Naive thymus-derived CD4-positive, alpha-beta T cell (primary cell): Measurements from ENCODE around the gene ADGRL2. TPM values are rescaled to one million over a fixed set of nuclear protein-coding genes. Genes with fewer than 3 reads are reported as not detected.
A peak's percentile ranks its signal among the peaks of the same experiment; 100 is the strongest.

Source experiments
- ATAC-seq: fragments of 150-1000 bp; cut with Tn5 transposase; 2 replicates; pipeline ENCODE4 v1.10.0; 2021; ENCODE audit warnings: mild to moderate bottlenecking, moderate library complexity
- CTCF ChIA-PET: fragments of 350-600 bp; sonication (Branson Sonifier 250); formaldehyde crosslinking; loops from one replicate; lab custom pipeline; 2021; ENCODE audit warnings: antibody characterized with exemption; lab: Charles Lee
- POLR2A ChIA-PET: fragments of 350-600 bp; sonication (Branson Sonifier 250); formaldehyde crosslinking; loops from one replicate; lab custom pipeline; 2021; ENCODE audit warnings: antibody characterized with exemption, inconsistent platforms; lab: Charles Lee
- DNase-seq, 9 donors: peaks; one replicate each; pipeline versions ENCODE4 v3.0.0 to v3.0.0-alpha.2; 2020 to 2022; ENCODE audit warnings: mixed read lengths in 1 of 9
- H3K27ac ChIP-seq: one replicate; pipeline ENCODE4 v1.7.0; 2013; ENCODE audit warnings: mild to moderate bottlenecking, low read depth, low read length, moderate library complexity
- H3K27me3 ChIP-seq, 2 donors: one replicate each; pipeline ENCODE4 v1.7.0; 2013; ENCODE audit warnings: low read length in 2 of 2, mild to moderate bottlenecking in 2 of 2, moderate library complexity in 2 of 2; ENCODE audit not compliant: control insufficient read depth in 2 of 2, insufficient read depth in 2 of 2
- H3K36me3 ChIP-seq, 3 experiments: 1 replicate in 2 of 3; 2 replicates in 1 of 3; pipeline ENCODE4 v1.7.0; 2013; ENCODE audit warnings: low read length in 3 of 3, mild to moderate bottlenecking in 3 of 3, moderate library complexity in 1 of 3; ENCODE audit not compliant: insufficient read depth in 3 of 3, control insufficient read depth in 2 of 3
- H3K4me1 ChIP-seq, 2 donors: one replicate each; pipeline ENCODE4 v1.7.0; 2013; ENCODE audit warnings: low read length in 2 of 2, mild to moderate bottlenecking in 2 of 2, moderate library complexity in 1 of 2; ENCODE audit not compliant: control insufficient read depth in 2 of 2, insufficient read depth in 2 of 2
- H3K4me3 ChIP-seq: 2 replicates; pipeline ENCODE4 v1.7.0; 2013; ENCODE audit warnings: mild to moderate bottlenecking, low read length
- H3K9me3 ChIP-seq, 3 experiments: 1 replicate in 2 of 3; 2 replicates in 1 of 3; pipeline ENCODE4 v1.7.0; 2013; ENCODE audit warnings: low read length in 3 of 3; ENCODE audit not compliant: control insufficient read depth in 2 of 3
- H3K27ac Mint-ChIP-seq, 9 donors: one replicate each; pipeline ENCODE4 v1.8.0; 2020 to 2022; ENCODE audit warnings: mixed read lengths in 9 of 9, mild to moderate bottlenecking in 8 of 9, moderate library complexity in 5 of 9, inconsistent platforms in 2 of 9
- H3K27me3 Mint-ChIP-seq, 5 donors: one replicate each; pipeline ENCODE4 v1.8.0; 2021 to 2022; ENCODE audit warnings: mixed read lengths in 5 of 5, mild to moderate bottlenecking in 1 of 5
- H3K36me3 Mint-ChIP-seq, 5 donors: one replicate each; pipeline ENCODE4 v1.8.0; 2020 to 2022; ENCODE audit warnings: mixed read lengths in 5 of 5, mild to moderate bottlenecking in 3 of 5, inconsistent platforms in 1 of 5
- H3K4me1 Mint-ChIP-seq, 7 donors: one replicate each; pipeline ENCODE4 v1.8.0; 2020 to 2022; ENCODE audit warnings: mixed read lengths in 7 of 7, mild to moderate bottlenecking in 3 of 7, inconsistent platforms in 1 of 7
- H3K4me3 Mint-ChIP-seq, 10 donors: one replicate each; pipeline ENCODE4 v1.8.0; 2020 to 2022; ENCODE audit warnings: mild to moderate bottlenecking in 10 of 10, mixed read lengths in 10 of 10, moderate library complexity in 6 of 10, inconsistent platforms in 2 of 10
- H3K9me3 Mint-ChIP-seq, 11 donors: one replicate each; pipeline ENCODE4 v1.8.0; 2020 to 2022; ENCODE audit warnings: mixed read lengths in 11 of 11, mild to moderate bottlenecking in 4 of 11, inconsistent platforms in 1 of 11, moderate library complexity in 1 of 11
- intact Hi-C, 2 donors: fragments of 100-400 bp; cut with micrococcal nuclease; formaldehyde crosslinking; loops; one replicate each; pipeline ENCODE4 v1.15.1; 2023
- polyA plus RNA-seq, 2 donors: library from polyadenylated mRNA; unstranded; fragments of 300-500 nt; fragmentation: Illumina TruSeq; gene quantifications; one replicate each; pipeline ENCODE4 v1.2.3, GENCODE V29; 2021
- total RNA-seq, 6 experiments: library from RNA in 5 of 6; stranded (reverse) in 5 of 6; gene quantifications; 1 replicate in 5 of 6; 2 replicates in 1 of 6; pipeline ENCODE4 v1.2.3 and lab custom pipeline; 2021 to 2026

Gene ADGRL2
- total and polyA plus RNA-seq, 7 experiments from 2014 or later: not detected

DNA sequence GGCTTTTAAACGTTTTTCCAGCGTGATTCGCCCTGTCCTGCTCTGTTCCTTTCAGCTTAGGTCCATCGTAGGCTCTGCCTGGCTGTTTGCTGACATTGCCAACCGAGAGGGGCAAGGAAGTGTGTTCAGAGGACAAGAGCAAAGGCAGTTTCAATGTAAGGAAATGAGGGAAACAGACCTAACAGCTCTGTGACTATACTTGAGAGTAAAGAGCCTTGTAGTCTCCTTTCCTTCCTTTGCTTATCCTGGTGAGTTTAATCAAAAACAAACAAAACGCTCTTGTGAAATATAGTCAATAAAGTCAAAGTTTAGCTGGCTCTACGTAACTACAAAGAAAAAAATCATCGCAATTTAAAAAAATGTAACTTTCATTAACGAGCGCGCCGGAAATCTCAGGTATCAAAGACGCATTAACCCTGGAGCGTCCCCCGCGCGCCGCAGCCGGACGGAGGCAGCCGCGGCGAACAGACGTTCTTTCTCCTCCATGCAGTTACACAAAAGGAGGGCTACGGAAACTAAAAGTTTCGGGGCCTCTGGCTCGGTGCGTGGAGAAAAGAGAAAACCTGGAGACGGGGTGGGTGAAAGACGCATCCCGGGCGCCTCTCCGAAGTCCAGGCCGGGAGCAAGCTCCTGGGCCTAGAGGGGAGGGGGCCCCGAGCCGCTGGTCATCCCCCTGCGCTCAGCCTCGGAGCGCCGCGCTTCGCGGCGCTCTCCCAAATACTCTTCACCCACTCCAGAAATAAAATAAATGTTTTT, 617 bp upstream of the ADGRL2 start:
- DNase-seq (no peak), ATAC-seq (no peak)
- Histone ChIP-seq H3K27me3 (no peaks in the 10 kb centered on the region), H3K27ac (no peak overlapping the region), H3K36me3 (no peaks in the 10 kb centered on the region), H3K4me3 (no peak overlapping the region), H3K4me1 (no peaks in the 10 kb centered on the region), H3K9me3 (no peaks in the 10 kb centered on the region)
- Mint-ChIP-seq H3K27ac (no peak overlapping the region), H3K27me3 (peaks cover 38 to 55% (median 43%) of the 10 kb centered on the region in 5 donors), H3K4me3 (peak overlapping the region in 3 of 10 donors; percentile 26 to 49 (median 41)), H3K9me3 (peaks cover 0 to 4% (median 0%) of the 10 kb centered on the region in 11 donors), H3K4me1 (peaks cover 0 to 18% (median 6%) of the 10 kb centered on the region in 7 donors), H3K36me3 (peaks cover 0 to 5% (median 0%) of the 10 kb centered on the region in 5 donors)
- ChIA-PET POLR2A (no interaction called here), CTCF (no interaction called here)
- intact Hi-C loops: no loop called here

GRCh38 chr1:81801651-81802456, 1.1 kb downstream of the ADGRL2 start:
- Mint-ChIP-seq H3K36me3 (peaks cover 0 to 5% (median 0%) of the 10 kb centered on the region in 5 donors), H3K4me1 (peaks cover 0 to 18% (median 6%) of the 10 kb centered on the region in 7 donors), H3K4me3 (peak overlapping the region in 2 of 10 donors; percentile 9 to 39), H3K9me3 (peaks cover 0 to 7% (median 0%) of the 10 kb centered on the region in 11 donors), H3K27ac (no peak overlapping the region), H3K27me3 (peaks cover 47 to 64% (median 49%) of the 10 kb centered on the region in 5 donors)
- CTCF ChIA-PET: no interaction called here
- Histone ChIP-seq H3K27ac (no peak overlapping the region), H3K4me3 (no peak overlapping the region), H3K36me3 (no peaks in the 10 kb centered on the region), H3K27me3 (no peaks in the 10 kb centered on the region), H3K9me3 (no peaks in the 10 kb centered on the region), H3K4me1 (no peaks in the 10 kb centered on the region)
- ATAC-seq (no peak), DNase-seq (no peak)
- intact Hi-C loops: no loop called here
- POLR2A ChIA-PET: no interaction called here

- ATAC-seq: no peak
- Mint-ChIP-seq H3K36me3 (peaks cover 0 to 5% (median 0%) of the 10 kb centered on the region in 5 donors), H3K9me3 (peaks cover 0 to 7% (median 0%) of the 10 kb centered on the region in 11 donors), H3K4me3 (peak overlapping the region in 1 of 10 donors; percentile 39), H3K27ac (no peak overlapping the region), H3K27me3 (peaks cover 45 to 65% (median 49%) of the 10 kb centered on the region in 5 donors), H3K4me1 (peaks cover 0 to 18% (median 6%) of the 10 kb centered on the region in 7 donors)
- CTCF ChIA-PET: no interaction called here
- DNase-seq: no peak
- intact Hi-C loops: no loop called here
- Histone ChIP-seq H3K4me3 (no peak overlapping the region), H3K27me3 (no peaks in the 10 kb centered on the region), H3K36me3 (no peaks in the 10 kb centered on the region), H3K4me1 (no peaks in the 10 kb centered on the region), H3K9me3 (no peaks in the 10 kb centered on the region), H3K27ac (no peak overlapping the region)
- POLR2A ChIA-PET: no interaction called here
Measured at GRCh38 chr1:81802457-81802706, 1.6 kb downstream of the ADGRL2 start.

GRCh38 chr1:81802707-81803430, 2.1 kb downstream of the ADGRL2 start:
- no peak overlapping the region for H3K27ac Mint-ChIP-seq

GRCh38 chr1:81803431-81804110, 2.8 kb downstream of the ADGRL2 start:
- Mint-ChIP-seq H3K36me3 (peaks cover 0 to 5% (median 0%) of the 10 kb centered on the region in 5 donors), H3K4me3 (peak overlapping the region in 4 of 10 donors; percentile 10 to 65 (median 22)), H3K27ac (peak overlapping the region in 1 of 9 donors; percentile 7), H3K27me3 (peaks cover 38 to 69% (median 47%) of the 10 kb centered on the region in 5 donors), H3K9me3 (peaks cover 0 to 7% (median 0%) of the 10 kb centered on the region in 11 donors), H3K4me1 (peaks cover 0 to 18% (median 6%) of the 10 kb centered on the region in 7 donors)
- POLR2A ChIA-PET: no interaction called here
- intact Hi-C loops: no loop called here
- no peak overlapping the region for H3K27ac ChIP-seq
- H3K4me3 ChIP-seq: no peak overlapping the region
- CTCF ChIA-PET: no interaction called here
- H3K36me3 ChIP-seq: no peaks in the 10 kb centered on the region
- no peaks in the 10 kb centered on the region for H3K4me1 ChIP-seq
- no peaks in the 10 kb centered on the region for H3K9me3 ChIP-seq
- ATAC-seq (no peak), DNase-seq (no peak)
- no peaks in the 10 kb centered on the region for H3K27me3 ChIP-seq

More at GRCh38 chr1:81802707-81803430, 2.1 kb downstream of the ADGRL2 start:
- peaks cover 0 to 7% (median 0%) of the 10 kb centered on the region in 11 donors for H3K9me3 Mint-ChIP-seq
- peaks cover 0 to 5% (median 0%) of the 10 kb centered on the region in 5 donors for H3K36me3 Mint-ChIP-seq
- no peaks in the 10 kb centered on the region for H3K36me3 ChIP-seq
- H3K27ac ChIP-seq: no peak overlapping the region
- H3K4me3 ChIP-seq: no peak overlapping the region
- no peak for DNase-seq
- H3K9me3 ChIP-seq: no peaks in the 10 kb centered on the region
- ChIA-PET POLR2A (no interaction called here), CTCF (no interaction called here)
- H3K27me3 ChIP-seq: no peaks in the 10 kb centered on the region
- no peaks in the 10 kb centered on the region for H3K4me1 ChIP-seq
- peak overlapping the region in 2 of 10 donors; percentile 27 to 65 for H3K4me3 Mint-ChIP-seq
- ATAC-seq: peak; percentile 10
- intact Hi-C loops: no loop called here
- H3K27me3 Mint-ChIP-seq: peaks cover 41 to 67% (median 49%) of the 10 kb centered on the region in 5 donors
- peaks cover 0 to 18% (median 6%) of the 10 kb centered on the region in 7 donors for H3K4me1 Mint-ChIP-seq

GRCh38 chr1:81804312-81804711, 3.6 kb downstream of the ADGRL2 start:
- Histone ChIP-seq H3K9me3 (no peaks in the 10 kb centered on the region), H3K36me3 (no peaks in the 10 kb centered on the region), H3K4me3 (no peak overlapping the region), H3K27me3 (no peaks in the 10 kb centered on the region), H3K4me1 (no peaks in the 10 kb centered on the region), H3K27ac (no peak overlapping the region)
- H3K4me3 Mint-ChIP-seq: no peak overlapping the region
- H3K27ac Mint-ChIP-seq: no peak overlapping the region
- H3K4me1 Mint-ChIP-seq: peaks cover 0 to 18% (median 6%) of the 10 kb centered on the region in 7 donors
- DNase-seq: no peak
- peaks cover 31 to 62% (median 43%) of the 10 kb centered on the region in 5 donors for H3K27me3 Mint-ChIP-seq
- H3K9me3 Mint-ChIP-seq: peaks cover 0 to 7% (median 0%) of the 10 kb centered on the region in 11 donors
- ChIA-PET POLR2A (no interaction called here), CTCF (no interaction called here)
- peaks cover 0 to 5% (median 0%) of the 10 kb centered on the region in 5 donors for H3K36me3 Mint-ChIP-seq
- intact Hi-C loops: no loop called here
- ATAC-seq: no peak
